Astrocyte (in vitro differentiated cells and primary cell): ENCODE data around the gene SCGB3A2. TPM values are rescaled to one million over a fixed set of nuclear protein-coding genes. Genes with fewer than 3 reads are reported as not detected.

ENCODE experiments used
- DNase-seq: peaks from one replicate; pipeline ENCODE4 v3.0.0-alpha.2; 2010; ENCODE audit warnings: low read depth
- FAIRE-seq: peaks from 2 replicates; lab custom pipeline; 2011; peaks lifted over from hg19 to GRCh38; lab: Jason Lieb, UNC
- H2AFZ ChIP-seq: 2 replicates; pipeline ENCODE4 v1.6.0; 2012; ENCODE audit warnings: low read depth, low read length, inconsistent platforms
- H3K27ac ChIP-seq: 2 replicates; pipeline ENCODE4 v1.5.1; 2011; ENCODE audit warnings: low read depth, low read length, inconsistent platforms
- H3K27me3 ChIP-seq: 2 replicates; pipeline ENCODE4 v1.6.0; 2011; ENCODE audit warnings: low read length, inconsistent platforms; ENCODE audit not compliant: insufficient read depth
- H3K36me3 ChIP-seq: 2 replicates; pipeline ENCODE4 v1.5.1; 2011; ENCODE audit warnings: low read length, inconsistent platforms; ENCODE audit not compliant: insufficient read depth
- H3K4me1 ChIP-seq: 2 replicates; pipeline ENCODE4 v1.5.1; 2011; ENCODE audit warnings: low read length, inconsistent platforms; ENCODE audit not compliant: insufficient read depth
- H3K4me2 ChIP-seq: 2 replicates; pipeline ENCODE4 v1.6.0; 2012; ENCODE audit warnings: low read length, inconsistent platforms
- H3K4me3 ChIP-seq: 2 replicates; pipeline ENCODE4 v1.5.1; 2011; ENCODE audit warnings: low read depth, mild to moderate bottlenecking, low read length, inconsistent platforms; ENCODE audit not compliant: insufficient read depth
- H3K79me2 ChIP-seq: 2 replicates; pipeline ENCODE4 v1.6.0; 2012; ENCODE audit warnings: mild to moderate bottlenecking, low read length, inconsistent platforms; ENCODE audit not compliant: insufficient read depth
- H3K9ac ChIP-seq: 2 replicates; pipeline ENCODE4 v1.6.0; 2012; ENCODE audit warnings: mild to moderate bottlenecking, low read length, inconsistent platforms
- H3K9me3 ChIP-seq: 2 replicates; pipeline ENCODE4 v1.5.1; 2012; ENCODE audit warnings: low read depth, mild to moderate bottlenecking, low read length, inconsistent platforms; ENCODE audit not compliant: insufficient read depth
- H4K20me1 ChIP-seq: 2 replicates; pipeline ENCODE4 v1.6.0; 2012; ENCODE audit warnings: low read length, inconsistent platforms; ENCODE audit not compliant: insufficient read depth
- H3K27ac Mint-ChIP-seq: one replicate; pipeline ENCODE4 v1.8.0; 2021; ENCODE audit warnings: mild to moderate bottlenecking, mixed read lengths; ENCODE audit not compliant: unreplicated experiment
- H3K27me3 Mint-ChIP-seq: one replicate; pipeline ENCODE4 v1.8.0; 2021; ENCODE audit warnings: low read depth, mixed read lengths; ENCODE audit not compliant: unreplicated experiment
- H3K36me3 Mint-ChIP-seq: one replicate; pipeline ENCODE4 v1.8.0; 2021; ENCODE audit warnings: low read depth, mixed read lengths; ENCODE audit not compliant: unreplicated experiment
- H3K4me1 Mint-ChIP-seq: one replicate; pipeline ENCODE4 v1.8.0; 2021; ENCODE audit warnings: low read depth, mixed read lengths; ENCODE audit not compliant: unreplicated experiment
- H3K4me3 Mint-ChIP-seq: one replicate; pipeline ENCODE4 v1.8.0; 2021; ENCODE audit warnings: mild to moderate bottlenecking, moderate library complexity, mixed read lengths; ENCODE audit not compliant: unreplicated experiment
- H3K9me3 Mint-ChIP-seq: one replicate; pipeline ENCODE4 v1.8.0; 2021; ENCODE audit warnings: mild to moderate bottlenecking, mixed read lengths; ENCODE audit not compliant: unreplicated experiment
- CTCF ChIP-seq: IDR thresholded peaks from 2 replicates; pipeline ENCODE4 v1.5.1; 2011; ENCODE audit warnings: low read depth, mild to moderate bottlenecking, inconsistent platforms, low read length, moderate library complexity; ENCODE audit not compliant: insufficient read depth
- EZH2 ChIP-seq: IDR thresholded peaks from 2 replicates; pipeline ENCODE4 v1.6.1; 2012; ENCODE audit warnings: mild to moderate bottlenecking, low read length, inconsistent platforms; ENCODE audit not compliant: insufficient read depth
- total RNA-seq: library from RNA; stranded (reverse); gene quantifications from 2 replicates; pipeline ENCODE4 v1.2.1, GENCODE V29; 2021

SCGB3A2 gene
- total RNA-seq, 1 donor from 2014 or later = 0.59 TPM

GRCh38 chr5:147927901-147928300, 49.4 kb downstream of the SCGB3A2 start:
- Mint-ChIP-seq H3K27me3 (peaks cover 2% of the 10 kb centered on the region), H3K27ac (no peak overlapping the region), H3K36me3 (no peaks in the 10 kb centered on the region), H3K4me3 (no peak overlapping the region), H3K4me1 (no peaks in the 10 kb centered on the region), H3K9me3 (no peaks in the 10 kb centered on the region)
- no peak overlapping the region for H3K4me3 ChIP-seq
- TF ChIP-seq CTCF (no peak), EZH2 (no peak)
- H3K36me3 ChIP-seq = no peaks in the 10 kb centered on the region
- no peak overlapping the region for H2AFZ ChIP-seq
- H3K79me2 ChIP-seq = no peaks in the 10 kb centered on the region
- H3K27ac ChIP-seq = no peak overlapping the region
- H3K9me3 ChIP-seq = no peaks in the 10 kb centered on the region
- no peaks in the 10 kb centered on the region for H3K4me1 ChIP-seq
- FAIRE-seq (no peak), DNase-seq (no peak)
- H3K27me3 ChIP-seq = no peaks in the 10 kb centered on the region
- H3K4me2 ChIP-seq = no peak overlapping the region
- H4K20me1 ChIP-seq = no peaks in the 10 kb centered on the region
- H3K9ac ChIP-seq = no peak overlapping the region

GRCh38 chr5:147930769-147931168, 52.3 kb downstream of the SCGB3A2 start:
- no peak overlapping the region for H3K4me3 Mint-ChIP-seq
- no peaks in the 10 kb centered on the region for H3K79me2 ChIP-seq
- H3K9ac ChIP-seq = no peak overlapping the region
- H3K27me3 ChIP-seq = no peaks in the 10 kb centered on the region
- H3K4me3 ChIP-seq = no peak overlapping the region
- H4K20me1 ChIP-seq = no peaks in the 10 kb centered on the region
- DNase-seq (no peak), FAIRE-seq (no peak)
- no peak overlapping the region for H3K27ac Mint-ChIP-seq
- no peaks in the 10 kb centered on the region for H3K36me3 ChIP-seq
- no peak overlapping the region for H3K27ac ChIP-seq
- no peaks in the 10 kb centered on the region for H3K9me3 Mint-ChIP-seq
- peaks cover 2% of the 10 kb centered on the region for H3K27me3 Mint-ChIP-seq
- no peak overlapping the region for H2AFZ ChIP-seq
- H3K9me3 ChIP-seq = no peaks in the 10 kb centered on the region
- no peak overlapping the region for H3K4me2 ChIP-seq
- no peak for TF ChIP-seq CTCF
- no peak for TF ChIP-seq EZH2
- H3K4me1 Mint-ChIP-seq = no peaks in the 10 kb centered on the region
- H3K4me1 ChIP-seq = no peaks in the 10 kb centered on the region
- H3K36me3 Mint-ChIP-seq = no peaks in the 10 kb centered on the region

Other genes with a start within 250 kb of the SCGB3A2 start
- gene JAKMIP2, start 96.0 kb upstream of the SCGB3A2 start, total RNA-seq = 15.1 and 19.3 TPM in 2 replicates
- gene SPINK1, start 47.0 kb upstream of the SCGB3A2 start, total RNA-seq = not detected in 2 replicates
- gene C5orf46, start 27.8 kb downstream of the SCGB3A2 start, total RNA-seq = 22.6 and 32.3 TPM in 2 replicates
- 0.62 and 1.3 TPM in 2 replicates for gene SPINK5, start 185.3 kb downstream of the SCGB3A2 start, total RNA-seq